ENCODE results near the gene PRKAR1A.

DNA sequence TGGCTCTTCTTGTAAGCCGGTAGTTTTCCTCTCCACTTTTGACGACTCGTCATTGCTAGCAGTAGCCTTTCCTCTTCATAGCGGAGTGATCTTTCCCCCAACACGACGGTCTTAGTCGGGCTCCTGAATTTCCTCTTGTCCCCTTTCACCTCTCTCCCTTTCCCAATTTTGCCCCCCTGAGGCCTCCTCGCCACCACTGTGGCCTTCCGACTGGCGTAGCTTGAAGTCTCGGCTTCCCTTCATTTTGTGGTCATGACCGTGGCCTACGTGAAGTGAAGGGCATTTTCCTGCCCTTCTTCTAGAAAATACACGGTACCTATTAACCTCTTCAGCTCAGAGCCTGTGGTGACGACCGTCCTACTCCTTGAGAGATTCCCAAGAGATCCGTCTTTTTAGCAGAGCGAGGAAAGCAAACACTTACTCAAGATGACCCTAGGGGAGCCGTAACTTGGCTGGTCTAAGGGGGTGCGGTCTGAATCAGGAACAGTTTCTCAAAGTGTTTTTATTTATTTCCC is 787 bp downstream of the PRKAR1A start:
- TF ChIP-seq, protein P1, sequence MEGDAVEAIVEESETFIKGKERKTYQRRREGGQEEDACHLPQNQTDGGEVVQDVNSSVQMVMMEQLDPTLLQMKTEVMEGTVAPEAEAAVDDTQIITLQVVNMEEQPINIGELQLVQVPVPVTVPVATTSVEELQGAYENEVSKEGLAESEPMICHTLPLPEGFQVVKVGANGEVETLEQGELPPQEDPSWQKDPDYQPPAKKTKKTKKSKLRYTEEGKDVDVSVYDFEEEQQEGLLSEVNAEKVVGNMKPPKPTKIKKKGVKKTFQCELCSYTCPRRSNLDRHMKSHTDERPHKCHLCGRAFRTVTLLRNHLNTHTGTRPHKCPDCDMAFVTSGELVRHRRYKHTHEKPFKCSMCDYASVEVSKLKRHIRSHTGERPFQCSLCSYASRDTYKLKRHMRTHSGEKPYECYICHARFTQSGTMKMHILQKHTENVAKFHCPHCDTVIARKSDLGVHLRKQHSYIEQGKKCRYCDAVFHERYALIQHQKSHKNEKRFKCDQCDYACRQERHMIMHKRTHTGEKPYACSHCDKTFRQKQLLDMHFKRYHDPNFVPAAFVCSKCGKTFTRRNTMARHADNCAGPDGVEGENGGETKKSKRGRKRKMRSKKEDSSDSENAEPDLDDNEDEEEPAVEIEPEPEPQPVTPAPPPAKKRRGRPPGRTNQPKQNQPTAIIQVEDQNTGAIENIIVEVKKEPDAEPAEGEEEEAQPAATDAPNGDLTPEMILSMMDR (IDR thresholded peaks at IDR 0.05) = no peak
- TF ChIP-seq FOXJ3 (CRISPR knock-in tag; IDR thresholded peaks at IDR 0.05; ENCODE audit: borderline replicate concordance) (no peak), CREM (CRISPR knock-in tag; IDR thresholded peaks at IDR 0.05) (no peak), ZNF138 (CRISPR knock-in tag; conservative IDR thresholded peaks at IDR 0.05) (no peak), MLX (CRISPR knock-in tag; IDR thresholded peaks at IDR 0.05) (no peak), SP1 (CRISPR knock-in tag; conservative IDR thresholded peaks at IDR 0.05) (no peak), IRF1 (CRISPR knock-in tag; IDR thresholded peaks at IDR 0.05) (no peak)
- TF ChIP-seq, protein P2, sequence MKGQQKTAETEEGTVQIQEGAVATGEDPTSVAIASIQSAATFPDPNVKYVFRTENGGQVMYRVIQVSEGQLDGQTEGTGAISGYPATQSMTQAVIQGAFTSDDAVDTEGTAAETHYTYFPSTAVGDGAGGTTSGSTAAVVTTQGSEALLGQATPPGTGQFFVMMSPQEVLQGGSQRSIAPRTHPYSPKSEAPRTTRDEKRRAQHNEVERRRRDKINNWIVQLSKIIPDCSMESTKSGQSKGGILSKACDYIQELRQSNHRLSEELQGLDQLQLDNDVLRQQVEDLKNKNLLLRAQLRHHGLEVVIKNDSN (CRISPR knock-in tag; IDR thresholded peaks at IDR 0.05) = no peak

Measured in WTC11 (cell line).